ENCODE data around the gene HSD17B12. TPM values are rescaled to one million over a fixed set of nuclear protein-coding genes. Genes with fewer than 3 reads are reported as not detected.
A peak's percentile ranks its signal among the peaks of the same experiment; 100 is the strongest.

HSD17B12 gene
- total RNA-seq, 1 donor from 2014 or later, result 102 TPM

GRCh38 chr11:43685440-43685839 lies 4.9 kb downstream of the HSD17B12 start:
- Mint-ChIP-seq H3K36me3 (peaks cover 44% of the 10 kb centered on the region), H3K4me3 (no peak overlapping the region), H3K9me3 (peaks cover 7% of the 10 kb centered on the region), H3K27ac (no peak overlapping the region), H3K4me1 (peaks cover 21% of the 10 kb centered on the region), H3K27me3 (ENCODE audit: insufficient read depth, low read depth) (peaks cover 5% of the 10 kb centered on the region)
- no peak for DNase-seq (ENCODE audit: low spot score)
- no peak overlapping the region for H2AFZ ChIP-seq (replicated peaks)
- peaks cover 15% of the 10 kb centered on the region for H3F3A ChIP-seq (ENCODE audit: low read depth)
- no peak overlapping the region for H3K9ac ChIP-seq
- peaks cover 29% of the 10 kb centered on the region for H4K20me1 ChIP-seq (ENCODE audit: low read depth)
- H3K27ac ChIP-seq, result no peak overlapping the region
- H3K79me2 ChIP-seq (ENCODE audit: low read depth), result peaks cover 93% of the 10 kb centered on the region
- no peak for TF ChIP-seq CTCF (IDR thresholded peaks at IDR 0.05)
- no peak for TF ChIP-seq EZH2 (IDR thresholded peaks at IDR 0.05)
- TF ChIP-seq EZH2phosphoT487 (IDR thresholded peaks at IDR 0.05), result no peak
- H3K27me3 ChIP-seq, result no peaks in the 10 kb centered on the region
- no peak overlapping the region for H3K4me3 ChIP-seq
- H3K4me1 ChIP-seq, result peaks cover 16% of the 10 kb centered on the region
- peak overlapping the region; percentile 12 for H3K4me2 ChIP-seq
- H3K36me3 ChIP-seq, result no peaks in the 10 kb centered on the region
- no peaks in the 10 kb centered on the region for H3K9me3 ChIP-seq (ENCODE audit: low read depth)

- Mint-ChIP-seq H3K27ac (no peak overlapping the region), H3K4me1 (peaks cover 19% of the 10 kb centered on the region), H3K4me3 (no peak overlapping the region), H3K9me3 (peaks cover 7% of the 10 kb centered on the region), H3K27me3 (ENCODE audit: insufficient read depth, low read depth) (peaks cover 5% of the 10 kb centered on the region), H3K36me3 (peaks cover 47% of the 10 kb centered on the region)
- no peak for DNase-seq (ENCODE audit: low spot score)
- H3K36me3 ChIP-seq, result no peaks in the 10 kb centered on the region
- no peaks in the 10 kb centered on the region for H3K27me3 ChIP-seq
- H3K9ac ChIP-seq, result no peak overlapping the region
- no peak overlapping the region for H2AFZ ChIP-seq (replicated peaks)
- H4K20me1 ChIP-seq (ENCODE audit: low read depth), result peaks cover 29% of the 10 kb centered on the region
- no peak overlapping the region for H3K4me3 ChIP-seq
- no peak overlapping the region for H3K4me2 ChIP-seq
- no peaks in the 10 kb centered on the region for H3K9me3 ChIP-seq (ENCODE audit: low read depth)
- no peak overlapping the region for H3K27ac ChIP-seq
- peaks cover 99% of the 10 kb centered on the region for H3K79me2 ChIP-seq (ENCODE audit: low read depth)
- H3K4me1 ChIP-seq, result peaks cover 16% of the 10 kb centered on the region
- H3F3A ChIP-seq (ENCODE audit: low read depth), result peaks cover 8% of the 10 kb centered on the region
- TF ChIP-seq CTCF (IDR thresholded peaks at IDR 0.05) (no peak), EZH2phosphoT487 (IDR thresholded peaks at IDR 0.05) (no peak), EZH2 (IDR thresholded peaks at IDR 0.05) (no peak)
Measured at GRCh38 chr11:43686207-43686606, 5.7 kb downstream of the HSD17B12 start.

GRCh38 chr11:43687120-43687791 lies 6.7 kb downstream of the HSD17B12 start:
- H3K36me3 ChIP-seq, result no peaks in the 10 kb centered on the region
- no peak for TF ChIP-seq CTCF (IDR thresholded peaks at IDR 0.05)
- TF ChIP-seq EZH2phosphoT487 (IDR thresholded peaks at IDR 0.05), result no peak
- no peak for TF ChIP-seq EZH2 (IDR thresholded peaks at IDR 0.05)
- peaks cover 47% of the 10 kb centered on the region for H3K36me3 Mint-ChIP-seq
- H3F3A ChIP-seq (ENCODE audit: low read depth), result no peaks in the 10 kb centered on the region
- H3K27me3 ChIP-seq, result no peaks in the 10 kb centered on the region
- H3K27ac ChIP-seq, result no peak overlapping the region
- H3K9me3 ChIP-seq (ENCODE audit: low read depth), result no peaks in the 10 kb centered on the region
- peaks cover 11% of the 10 kb centered on the region for H3K4me1 ChIP-seq
- H3K27me3 Mint-ChIP-seq (ENCODE audit: insufficient read depth, low read depth), result peaks cover under 1% of the 10 kb centered on the region
- peaks cover 99% of the 10 kb centered on the region for H3K79me2 ChIP-seq (ENCODE audit: low read depth)
- no peak overlapping the region for H3K4me2 ChIP-seq
- peaks cover 10% of the 10 kb centered on the region for H3K4me1 Mint-ChIP-seq
- H2AFZ ChIP-seq (replicated peaks), result no peak overlapping the region
- peaks cover 39% of the 10 kb centered on the region for H4K20me1 ChIP-seq (ENCODE audit: low read depth)
- no peak overlapping the region for H3K27ac Mint-ChIP-seq
- peaks cover 7% of the 10 kb centered on the region for H3K9me3 Mint-ChIP-seq
- H3K9ac ChIP-seq, result no peak overlapping the region
- no peak for DNase-seq (ENCODE audit: low spot score)
- H3K4me3 Mint-ChIP-seq, result no peak overlapping the region
- H3K4me3 ChIP-seq, result no peak overlapping the region

Measured in neural progenitor cell (in vitro differentiated cells).